Endodermal cell (in vitro differentiated cells): ENCODE data around the gene OSBPL6. TPM values are rescaled to one million over a fixed set of nuclear protein-coding genes. Genes with fewer than 3 reads are reported as not detected.

ENCODE experiments used
- DNase-seq: peaks from one replicate; pipeline ENCODE4 v3.0.0-alpha.2; 2017
- H3K27ac ChIP-seq: 2 replicates; pipeline ENCODE4 v1.5.1; 2013; ENCODE audit warnings: mild to moderate bottlenecking, low read depth, low read length, moderate library complexity
- H3K27me3 ChIP-seq: 2 replicates; pipeline ENCODE4 v1.6.1; 2013; ENCODE audit warnings: mild to moderate bottlenecking, low read length, moderate library complexity; ENCODE audit not compliant: insufficient read depth, control insufficient read depth, poor library complexity, severe bottlenecking
- H3K36me3 ChIP-seq: 2 replicates; pipeline ENCODE4 v1.7.0; 2013; ENCODE audit warnings: mild to moderate bottlenecking, low read length, moderate library complexity; ENCODE audit not compliant: control insufficient read depth, insufficient read depth
- H3K4me1 ChIP-seq: one replicate; pipeline ENCODE4 v1.7.0; 2013; ENCODE audit warnings: low read length; ENCODE audit not compliant: control insufficient read depth, insufficient read depth
- H3K4me3 ChIP-seq: 2 replicates; pipeline ENCODE4 v1.5.1; 2013; ENCODE audit warnings: mild to moderate bottlenecking, low read length, moderate library complexity
- H3K9ac ChIP-seq: 2 replicates; pipeline ENCODE4 v1.6.1; 2013; ENCODE audit warnings: mild to moderate bottlenecking, low read length, moderate library complexity; ENCODE audit not compliant: poor library complexity, severe bottlenecking; ENCODE audit errors: extremely low read depth
- H3K9me3 ChIP-seq: 2 replicates; pipeline ENCODE4 v1.6.1; 2013; ENCODE audit warnings: mild to moderate bottlenecking, low read length, moderate library complexity; ENCODE audit not compliant: control insufficient read depth
- H3K27ac Mint-ChIP-seq: 2 replicates; pipeline ENCODE4 v1.8.0; 2020; ENCODE audit warnings: mixed read lengths
- H3K27me3 Mint-ChIP-seq: 2 replicates; pipeline ENCODE4 v1.8.0; 2021; ENCODE audit warnings: mild to moderate bottlenecking, mixed read lengths; ENCODE audit not compliant: insufficient read depth
- H3K36me3 Mint-ChIP-seq: 2 replicates; pipeline ENCODE4 v1.8.0; 2020; ENCODE audit warnings: low read depth, mixed read lengths
- H3K4me1 Mint-ChIP-seq: 2 replicates; pipeline ENCODE4 v1.8.0; 2020; ENCODE audit warnings: mixed read lengths
- H3K4me3 Mint-ChIP-seq: 2 replicates; pipeline ENCODE4 v1.8.0; 2020; ENCODE audit warnings: mild to moderate bottlenecking, moderate library complexity, mixed read lengths
- H3K9me3 Mint-ChIP-seq: 2 replicates; pipeline ENCODE4 v1.8.0; 2020; ENCODE audit warnings: mild to moderate bottlenecking, mixed read lengths
- WGBS, 2 experiments: methylation state at CpG; one replicate each; pipeline versions ENCODE4 v1.1.5 to v1.1.7; 2013; ENCODE audit warnings: missing lambda C conversion rate in 2 of 2, mixed read lengths in 1 of 2; ENCODE audit not compliant: insufficient coverage in 1 of 2, insufficient read length in 1 of 2; 5-methylcytosine and 5-hydroxymethylcytosine counted together
- total RNA-seq, 2 donors: library from RNA; stranded (reverse); fragmentation: NEBNext Ultra II Directional in 1 of 2; extraction: Animal tissue kit (Norgen Biotek cat#: 25700) in 1 of 2; gene quantifications; 2 replicates in 1 of 2; 3 replicates in 1 of 2; pipeline ENCODE4 v1.2.1, GENCODE V29; 2021
- TF ChIP-seq, protein P1 (sequence below): fragments of 200-600 bp; sonication (generic); conservative IDR thresholded peaks from 2 replicates; pipeline ENCODE4 v1.5.0; 2021; ENCODE audit warnings: antibody characterized with exemption, mild to moderate bottlenecking

The OSBPL6 gene
- total RNA-seq, 2 donors from 2014 or later: 3.4 to 3.6 TPM

DNA sequence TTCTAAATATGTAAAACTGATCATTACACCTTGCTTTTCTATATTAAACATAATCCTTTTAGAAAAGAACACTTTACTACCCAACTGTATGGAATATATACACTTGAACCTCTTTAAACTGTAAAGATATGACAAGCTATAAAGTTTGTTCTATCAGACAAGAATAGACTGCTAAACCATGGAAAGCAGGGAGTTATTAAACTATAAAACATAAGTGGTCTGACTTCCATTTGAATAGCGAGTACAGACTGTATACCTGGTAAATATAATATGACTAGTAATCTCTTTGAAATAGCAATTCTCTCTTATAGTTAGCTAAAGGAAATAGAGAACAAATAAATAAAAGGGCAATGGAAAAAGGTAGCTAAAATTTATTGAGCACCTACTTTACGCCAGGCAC lies 131.0 kb downstream of the OSBPL6 start:
- Mint-ChIP-seq H3K4me1 (no peaks in the 10 kb centered on the region), H3K27ac (no peak overlapping the region), H3K4me3 (no peak overlapping the region), H3K27me3 (no peaks in the 10 kb centered on the region), H3K9me3 (no peaks in the 10 kb centered on the region), H3K36me3 (no peaks in the 10 kb centered on the region)
- H3K9me3 ChIP-seq: no peaks in the 10 kb centered on the region
- H3K27ac ChIP-seq: no peak overlapping the region
- H3K9ac ChIP-seq: no peak overlapping the region
- DNase-seq: no peak
- TF ChIP-seq, protein P1, sequence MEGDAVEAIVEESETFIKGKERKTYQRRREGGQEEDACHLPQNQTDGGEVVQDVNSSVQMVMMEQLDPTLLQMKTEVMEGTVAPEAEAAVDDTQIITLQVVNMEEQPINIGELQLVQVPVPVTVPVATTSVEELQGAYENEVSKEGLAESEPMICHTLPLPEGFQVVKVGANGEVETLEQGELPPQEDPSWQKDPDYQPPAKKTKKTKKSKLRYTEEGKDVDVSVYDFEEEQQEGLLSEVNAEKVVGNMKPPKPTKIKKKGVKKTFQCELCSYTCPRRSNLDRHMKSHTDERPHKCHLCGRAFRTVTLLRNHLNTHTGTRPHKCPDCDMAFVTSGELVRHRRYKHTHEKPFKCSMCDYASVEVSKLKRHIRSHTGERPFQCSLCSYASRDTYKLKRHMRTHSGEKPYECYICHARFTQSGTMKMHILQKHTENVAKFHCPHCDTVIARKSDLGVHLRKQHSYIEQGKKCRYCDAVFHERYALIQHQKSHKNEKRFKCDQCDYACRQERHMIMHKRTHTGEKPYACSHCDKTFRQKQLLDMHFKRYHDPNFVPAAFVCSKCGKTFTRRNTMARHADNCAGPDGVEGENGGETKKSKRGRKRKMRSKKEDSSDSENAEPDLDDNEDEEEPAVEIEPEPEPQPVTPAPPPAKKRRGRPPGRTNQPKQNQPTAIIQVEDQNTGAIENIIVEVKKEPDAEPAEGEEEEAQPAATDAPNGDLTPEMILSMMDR: no peak
- WGBS, 2 experiments: 80 to 88% methylated on average over 1 of the region's 2 CpGs
- H3K4me1 ChIP-seq: no peaks in the 10 kb centered on the region
- H3K36me3 ChIP-seq: no peaks in the 10 kb centered on the region
- H3K27me3 ChIP-seq: no peaks in the 10 kb centered on the region
- no peak overlapping the region for H3K4me3 ChIP-seq

GRCh38 chr2:178327516-178327915 lies 133.2 kb downstream of the OSBPL6 start:
- 94 to 100% methylated on average over 2 to 4 of the region's 4 CpGs for WGBS, 2 experiments

DNA sequence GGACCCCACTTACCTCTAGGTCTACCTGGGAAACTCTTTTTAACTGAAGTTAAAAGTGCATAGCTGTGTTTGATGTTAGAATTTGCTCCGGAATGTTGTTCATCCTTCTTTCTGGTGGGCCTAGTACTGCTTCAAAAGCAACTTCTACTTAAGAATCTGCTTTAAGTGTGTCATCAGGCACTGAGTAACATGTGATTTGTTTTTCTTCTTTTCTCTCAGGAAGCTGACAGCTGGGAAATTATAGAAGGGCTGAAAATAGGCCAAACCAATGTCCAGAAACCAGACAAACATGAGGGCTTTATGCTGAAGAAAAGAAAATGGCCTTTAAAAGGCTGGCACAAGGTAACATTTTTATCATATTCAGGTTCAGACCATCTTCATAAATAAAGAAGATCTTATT lies 133.7 kb downstream of the OSBPL6 start:
- WGBS, 2 experiments: 95% methylated on average over 1 of the region's 1 CpG; no CpG with 5 or more reads in 1 of the 2 experiments
- H3K27ac ChIP-seq: no peak overlapping the region
- H3K9me3 Mint-ChIP-seq: no peaks in the 10 kb centered on the region
- no peaks in the 10 kb centered on the region for H3K4me1 Mint-ChIP-seq
- H3K36me3 ChIP-seq: no peaks in the 10 kb centered on the region
- H3K4me3 ChIP-seq: no peak overlapping the region
- no peaks in the 10 kb centered on the region for H3K9me3 ChIP-seq
- no peak overlapping the region for H3K4me3 Mint-ChIP-seq
- no peak overlapping the region for H3K9ac ChIP-seq
- H3K27me3 ChIP-seq: no peaks in the 10 kb centered on the region
- H3K27me3 Mint-ChIP-seq: no peaks in the 10 kb centered on the region
- no peaks in the 10 kb centered on the region for H3K36me3 Mint-ChIP-seq
- H3K4me1 ChIP-seq: no peaks in the 10 kb centered on the region
- DNase-seq: no peak
- TF ChIP-seq, protein P1: no peak
- H3K27ac Mint-ChIP-seq: no peak overlapping the region

More at GRCh38 chr2:178327516-178327915, 133.2 kb downstream of the OSBPL6 start:
- Mint-ChIP-seq H3K9me3 (no peaks in the 10 kb centered on the region), H3K4me3 (no peak overlapping the region), H3K4me1 (no peaks in the 10 kb centered on the region), H3K27me3 (no peaks in the 10 kb centered on the region), H3K36me3 (no peaks in the 10 kb centered on the region), H3K27ac (no peak overlapping the region)
- Histone ChIP-seq H3K4me1 (no peaks in the 10 kb centered on the region), H3K4me3 (no peak overlapping the region), H3K36me3 (no peaks in the 10 kb centered on the region), H3K27ac (no peak overlapping the region), H3K9ac (no peak overlapping the region), H3K27me3 (no peaks in the 10 kb centered on the region), H3K9me3 (no peaks in the 10 kb centered on the region)
- DNase-seq: no peak
- TF ChIP-seq, protein P1: no peak
